Dendritic cell treated with granulocyte-macrophage colony-stimulating factor and Interleukin-4, amounts not matched to agents 40 ng/mL and 50 ng/mL, for 4 days (primary cell): ENCODE data around the gene CFAP92.
"Not testable (repeated sequence)": the region's sequence is repeated elsewhere in the genome, so short reads cannot be mapped to it uniquely, and the experiment has no call there.

Experiments used
- H3K27ac Mint-ChIP-seq: one replicate; pipeline ENCODE4 v1.8.0; 2022; ENCODE audit warnings: mild to moderate bottlenecking, mixed read lengths
- H3K27me3 Mint-ChIP-seq: one replicate; pipeline ENCODE4 v1.8.0; 2022; ENCODE audit warnings: mild to moderate bottlenecking, mixed read lengths
- H3K36me3 Mint-ChIP-seq: one replicate; pipeline ENCODE4 v1.8.0; 2022; ENCODE audit warnings: low read depth, mixed read lengths
- H3K4me1 Mint-ChIP-seq: one replicate; pipeline ENCODE4 v1.8.0; 2022; ENCODE audit warnings: low read depth, mixed read lengths
- H3K4me3 Mint-ChIP-seq: one replicate; pipeline ENCODE4 v1.8.0; 2022; ENCODE audit warnings: mild to moderate bottlenecking, moderate library complexity, mixed read lengths
- H3K9me3 Mint-ChIP-seq: one replicate; pipeline ENCODE4 v1.8.0; 2022; ENCODE audit warnings: mixed read lengths
- intact Hi-C: fragments of 100-400 bp; cut with micrococcal nuclease; formaldehyde crosslinking; loops from one replicate; pipeline ENCODE4 v1.15.0; 2022

CFAP92 gene

DNA sequence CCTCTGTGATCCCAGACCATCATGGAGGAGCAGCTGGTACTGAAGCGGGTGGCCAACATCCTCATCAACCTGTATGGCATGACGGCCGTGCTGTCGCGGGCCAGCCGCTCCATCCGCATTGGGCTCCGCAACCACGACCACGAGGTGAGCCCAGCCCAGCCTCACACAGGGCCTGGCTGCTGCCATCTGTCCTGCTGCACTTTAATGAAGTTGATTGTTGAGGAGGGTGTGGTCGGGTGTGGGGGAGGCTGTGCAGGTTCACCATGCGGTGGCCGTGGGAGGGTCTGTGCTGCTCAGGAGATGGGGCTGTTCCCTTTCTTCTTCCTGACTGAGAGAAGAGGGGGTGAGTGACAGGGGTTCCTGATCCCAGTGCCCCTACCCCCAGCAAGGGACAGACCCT, 83.9 kb downstream of the CFAP92 start:
- Mint-ChIP-seq H3K27ac (no peak overlapping the region), H3K4me1 (no peaks in the 10 kb centered on the region), H3K9me3 (no peaks in the 10 kb centered on the region), H3K27me3 (no peaks in the 10 kb centered on the region), H3K36me3 (peaks cover 100% of the 10 kb centered on the region), H3K4me3 (no peak overlapping the region)
- intact Hi-C loops = no loop called here

DNA sequence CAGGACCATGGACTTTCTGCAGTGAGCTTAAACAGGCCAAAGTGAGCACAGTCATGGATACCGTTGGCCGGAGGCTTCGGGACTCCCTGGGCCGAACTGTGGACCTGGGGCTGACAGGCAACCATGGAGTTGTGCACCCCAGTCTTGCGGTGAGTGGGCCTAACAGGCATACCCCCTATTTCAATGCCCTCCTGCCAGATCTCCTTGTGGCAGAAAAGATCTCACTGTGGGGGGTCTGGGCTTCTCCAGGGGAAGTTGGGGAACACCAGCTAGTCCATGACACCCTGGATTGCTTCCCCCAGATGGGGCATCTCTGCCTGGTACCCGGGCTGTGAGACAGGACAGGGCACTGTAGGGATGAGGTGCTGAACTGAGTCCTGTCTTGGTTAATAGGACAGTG, 84.9 kb downstream of the CFAP92 start:
- H3K27ac Mint-ChIP-seq = no peak overlapping the region
- H3K4me1 Mint-ChIP-seq = no peaks in the 10 kb centered on the region
- intact Hi-C loops = no loop called here
- no peaks in the 10 kb centered on the region for H3K27me3 Mint-ChIP-seq
- H3K36me3 Mint-ChIP-seq = peaks cover 100% of the 10 kb centered on the region
- no peak overlapping the region for H3K4me3 Mint-ChIP-seq
- no peaks in the 10 kb centered on the region for H3K9me3 Mint-ChIP-seq

DNA sequence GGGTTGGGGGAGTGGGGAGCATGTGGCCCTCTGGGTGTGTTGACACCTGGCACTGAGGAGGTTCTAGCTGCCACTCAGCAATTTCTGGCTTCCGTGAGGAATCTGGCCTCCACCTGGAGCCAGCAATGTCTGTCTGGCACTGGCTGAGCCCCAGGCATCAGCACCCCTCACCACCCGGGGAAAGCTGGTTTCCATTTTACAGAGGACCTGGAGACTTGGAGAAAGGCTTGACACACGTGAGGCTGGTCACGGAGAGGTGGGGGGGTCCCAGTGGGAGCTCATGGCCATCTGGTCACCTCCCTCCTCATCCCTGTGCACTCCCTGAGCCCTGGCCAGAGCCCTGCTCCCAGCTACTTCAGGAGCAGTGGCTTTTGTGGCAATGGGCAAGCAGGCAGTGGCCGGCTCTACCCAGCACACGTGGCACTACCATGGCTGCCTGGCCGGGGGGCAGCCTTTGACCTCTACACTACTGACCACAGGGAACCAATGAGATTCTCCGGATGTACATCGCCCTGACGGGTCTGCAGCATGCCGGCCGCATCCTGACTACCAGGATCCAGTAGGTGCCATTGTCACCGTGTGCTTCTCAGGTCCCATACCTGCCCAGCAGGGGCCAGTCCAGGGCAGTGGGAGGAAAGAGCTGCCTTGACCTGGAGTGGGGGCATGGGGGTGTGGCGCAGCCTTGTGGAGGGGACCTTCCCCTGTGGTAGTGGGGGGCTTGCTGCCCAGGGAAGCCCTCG, 86.0 kb downstream of the CFAP92 start:
- intact Hi-C loops = no loop called here
- H3K9me3 Mint-ChIP-seq = no peaks in the 10 kb centered on the region
- peaks cover 100% of the 10 kb centered on the region for H3K36me3 Mint-ChIP-seq
- H3K4me3 Mint-ChIP-seq = no peak overlapping the region
- no peak overlapping the region for H3K27ac Mint-ChIP-seq
- H3K4me1 Mint-ChIP-seq = no peaks in the 10 kb centered on the region
- no peaks in the 10 kb centered on the region for H3K27me3 Mint-ChIP-seq

DNA sequence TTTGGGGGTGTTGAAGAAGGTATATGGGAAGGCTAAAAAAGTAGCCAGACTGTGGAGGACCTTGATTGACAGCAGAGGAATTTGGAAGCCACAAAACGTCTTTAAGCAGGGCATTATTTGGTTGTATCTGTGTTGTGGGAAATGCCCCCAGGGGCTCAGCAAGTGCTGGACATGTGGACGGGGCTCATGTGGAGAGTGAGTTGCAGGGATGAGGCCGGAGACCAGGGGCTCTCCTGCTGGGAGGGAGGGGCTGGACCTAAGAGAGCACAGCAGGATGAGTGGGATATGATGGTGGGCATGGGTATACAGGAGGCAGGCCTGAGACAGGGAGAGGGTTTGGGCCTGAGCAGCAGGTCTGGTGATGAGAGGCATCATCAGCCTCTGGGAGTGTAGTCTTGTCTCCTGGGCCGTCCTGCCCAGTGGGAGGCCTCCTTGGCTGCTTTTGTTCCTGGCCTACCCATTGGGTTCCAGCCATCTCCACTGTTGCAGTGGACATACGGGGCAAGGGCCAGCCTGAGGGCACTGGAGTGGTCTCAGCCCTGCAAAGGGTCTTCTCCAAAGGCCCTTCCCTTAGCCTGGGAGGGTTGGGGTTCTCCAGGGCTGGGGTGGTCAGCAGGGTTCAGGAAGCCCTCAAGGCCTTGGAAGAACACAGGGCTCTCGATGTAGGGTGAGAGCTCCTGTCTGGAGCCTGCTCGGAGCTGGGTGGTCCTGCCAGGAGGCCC, 86.9 kb downstream of the CFAP92 start:
- Mint-ChIP-seq H3K36me3 (peaks cover 100% of the 10 kb centered on the region), H3K27ac (no peak overlapping the region), H3K4me1 (no peaks in the 10 kb centered on the region), H3K27me3 (no peaks in the 10 kb centered on the region), H3K9me3 (no peaks in the 10 kb centered on the region), H3K4me3 (no peak overlapping the region)
- intact Hi-C loops = no loop called here

DNA sequence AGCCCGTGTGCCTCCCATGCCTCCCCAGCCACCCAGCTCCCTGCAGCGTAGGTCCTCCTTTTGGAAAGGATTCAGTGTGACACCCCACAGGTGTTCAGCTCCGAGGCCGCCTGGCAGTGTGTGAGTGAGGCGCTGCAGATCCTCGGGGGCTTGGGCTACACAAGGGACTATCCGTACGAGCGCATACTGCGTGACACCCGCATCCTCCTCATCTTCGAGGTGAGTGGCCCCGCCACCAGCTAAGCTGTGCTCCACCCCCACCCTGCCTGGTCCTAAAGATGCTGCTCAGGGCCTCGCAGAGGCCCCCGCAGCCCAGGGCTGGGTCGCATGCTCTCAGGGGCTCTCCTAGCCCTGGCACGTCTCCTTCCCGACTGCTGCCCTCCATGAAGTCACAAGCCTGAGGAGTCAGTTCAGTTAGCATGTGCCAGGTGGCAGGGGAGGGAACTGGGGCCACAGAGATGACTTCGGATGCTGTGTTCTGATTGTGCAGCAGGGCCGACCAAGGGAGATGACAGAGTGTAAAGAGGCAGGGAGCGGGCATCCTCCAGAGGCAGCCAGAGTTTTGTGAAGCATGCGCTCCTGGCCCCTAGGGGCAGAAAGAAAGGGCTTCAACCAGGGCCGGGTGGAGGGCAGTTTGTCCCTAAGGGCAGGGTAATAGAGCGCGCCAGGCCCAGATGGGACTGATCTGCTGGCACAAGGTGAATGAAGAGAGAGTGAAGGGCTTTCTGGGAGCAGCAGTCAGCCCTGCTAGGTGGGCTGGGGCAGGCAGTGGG, 87.7 kb downstream of the CFAP92 start:
- intact Hi-C loops = no loop called here
- peaks cover 100% of the 10 kb centered on the region for H3K36me3 Mint-ChIP-seq
- H3K4me3 Mint-ChIP-seq = no peak overlapping the region
- no peaks in the 10 kb centered on the region for H3K4me1 Mint-ChIP-seq
- no peaks in the 10 kb centered on the region for H3K27me3 Mint-ChIP-seq
- no peak overlapping the region for H3K27ac Mint-ChIP-seq
- no peaks in the 10 kb centered on the region for H3K9me3 Mint-ChIP-seq

DNA sequence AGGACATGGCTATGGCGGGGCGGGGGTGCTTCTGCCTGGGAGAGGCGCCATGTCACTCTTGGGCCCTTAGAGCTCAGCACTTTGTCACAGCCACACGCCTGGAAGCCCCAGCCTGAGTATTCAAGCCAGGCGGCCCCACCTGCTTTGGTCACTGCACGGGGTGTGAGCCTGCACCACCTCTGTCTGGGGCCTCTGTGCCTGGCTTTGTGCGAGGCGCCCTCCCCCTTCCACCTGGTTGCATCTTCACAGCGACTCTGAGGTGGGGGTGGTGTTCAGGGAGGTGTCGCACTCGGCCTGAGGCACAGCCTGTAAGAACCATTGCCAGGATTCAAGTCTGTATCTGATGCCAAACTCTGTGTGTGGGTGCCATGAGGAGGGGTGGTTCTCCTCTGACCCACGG, 90.4 kb downstream of the CFAP92 start:
- intact Hi-C loops = no loop called here
- Mint-ChIP-seq H3K27me3 (no peaks in the 10 kb centered on the region), H3K9me3 (no peaks in the 10 kb centered on the region), H3K36me3 (peaks cover 100% of the 10 kb centered on the region), H3K4me1 (no peaks in the 10 kb centered on the region), H3K27ac (no peak overlapping the region), H3K4me3 (no peak overlapping the region)

DNA sequence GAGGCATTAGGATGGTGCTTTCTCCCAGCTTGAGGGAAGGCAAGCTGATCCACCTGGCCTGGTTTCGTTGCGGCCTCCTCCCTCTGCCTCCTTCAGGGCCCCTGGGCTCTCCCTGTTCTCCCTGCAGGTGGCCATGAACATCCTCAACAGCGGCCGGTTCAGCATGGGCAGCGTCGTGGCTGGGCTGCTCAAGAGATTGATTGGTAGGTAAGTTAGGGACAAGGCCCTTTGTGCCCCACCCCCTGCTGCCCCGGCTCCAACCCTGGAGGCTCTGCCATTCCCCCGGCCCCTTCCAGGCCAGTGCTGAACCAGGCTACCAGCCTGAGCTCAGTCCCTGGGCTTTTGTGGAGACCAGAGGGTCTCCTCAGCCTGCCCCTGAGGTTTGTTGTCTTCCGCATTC, 91.5 kb downstream of the CFAP92 start:
- intact Hi-C loops = no loop called here
- Mint-ChIP-seq H3K27me3 (no peaks in the 10 kb centered on the region), H3K36me3 (peaks cover 100% of the 10 kb centered on the region), H3K4me1 (no peaks in the 10 kb centered on the region), H3K4me3 (no peak overlapping the region), H3K27ac (no peak overlapping the region), H3K9me3 (no peaks in the 10 kb centered on the region)

DNA sequence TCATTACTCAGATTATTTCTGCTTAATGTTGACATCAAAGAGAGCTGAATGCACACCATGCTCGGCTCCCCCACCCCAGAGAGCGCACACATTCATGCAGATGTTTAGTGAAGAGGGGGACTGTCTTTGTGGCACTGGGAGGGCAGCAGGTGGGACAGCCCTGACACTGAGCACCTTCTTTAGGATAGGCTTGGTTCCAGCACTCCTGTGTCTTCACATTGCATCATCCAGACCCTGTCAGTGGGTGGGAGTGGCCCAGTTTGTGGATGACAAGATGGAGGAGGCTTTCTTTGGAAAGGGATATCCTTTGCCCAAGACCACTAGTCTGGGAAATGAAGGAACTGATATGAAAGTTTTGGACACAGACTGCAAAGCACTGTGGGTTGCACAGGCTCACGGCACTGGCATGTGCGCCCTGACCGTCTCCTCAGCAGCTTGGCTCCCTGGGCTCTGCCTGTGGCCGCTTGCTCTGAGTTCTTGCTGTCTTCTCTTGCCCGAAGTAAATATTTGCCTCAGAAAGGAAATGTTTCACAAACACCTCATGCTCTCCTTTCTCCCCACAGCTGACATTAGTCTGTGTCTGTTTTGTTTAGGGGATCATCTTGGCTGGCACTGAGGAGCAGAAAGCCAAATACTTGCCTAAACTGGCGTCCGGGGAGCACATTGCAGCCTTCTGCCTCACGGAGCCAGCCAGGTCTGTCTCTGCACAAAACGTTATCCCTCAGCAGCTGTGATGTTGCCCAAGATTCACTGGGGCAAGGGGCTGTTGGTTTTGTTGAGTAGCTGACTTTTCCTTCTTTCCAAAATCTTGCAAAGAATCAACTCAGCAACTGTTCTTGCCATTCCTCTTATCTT, 97.8 kb downstream of the CFAP92 start:
- H3K27ac Mint-ChIP-seq = no peak overlapping the region
- no peak overlapping the region for H3K4me3 Mint-ChIP-seq
- no peaks in the 10 kb centered on the region for H3K9me3 Mint-ChIP-seq
- H3K4me1 Mint-ChIP-seq = no peaks in the 10 kb centered on the region
- no peaks in the 10 kb centered on the region for H3K27me3 Mint-ChIP-seq
- intact Hi-C loops = no loop called here
- H3K36me3 Mint-ChIP-seq = peaks cover 96% of the 10 kb centered on the region

DNA sequence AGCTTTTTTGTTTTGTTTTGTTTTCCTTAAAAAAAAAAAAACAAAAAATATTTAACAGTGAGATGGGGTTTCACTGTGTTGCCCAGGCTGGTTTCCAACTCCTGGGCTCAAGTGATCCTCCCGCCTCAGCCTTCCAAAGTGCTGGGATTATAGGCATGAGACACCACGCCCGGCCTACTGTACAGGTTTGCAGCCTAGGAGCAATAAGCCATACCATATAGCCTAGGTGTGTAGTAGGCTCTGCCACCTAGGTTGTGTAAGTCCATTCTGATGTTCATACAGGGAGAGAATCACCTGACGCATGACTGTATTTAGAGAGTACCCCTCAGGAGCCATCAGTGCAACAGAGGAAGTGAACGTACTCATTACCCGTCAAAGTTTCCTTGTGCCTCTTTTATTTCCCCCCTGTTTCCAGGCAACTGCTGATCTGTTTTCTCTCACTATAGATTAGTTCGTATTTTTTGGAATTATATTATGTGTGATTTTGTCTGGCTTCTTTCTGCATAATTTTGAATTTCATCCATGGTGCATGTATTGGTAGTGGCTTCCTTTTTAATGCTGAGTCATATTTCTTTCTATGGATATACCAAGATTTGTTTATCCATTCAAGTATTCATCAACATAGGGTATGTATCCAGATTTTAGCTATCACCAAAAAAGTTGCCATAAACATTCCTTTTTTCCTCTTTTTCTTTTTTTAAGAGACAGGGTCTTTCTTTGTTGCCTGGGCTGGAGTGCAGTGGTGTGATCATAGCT, 104.6 kb downstream of the CFAP92 start:
- Mint-ChIP-seq H3K4me3 (no peak overlapping the region), H3K27me3 (no peaks in the 10 kb centered on the region), H3K36me3 (peaks cover 75% of the 10 kb centered on the region), H3K4me1 (no peaks in the 10 kb centered on the region), H3K9me3 (no peaks in the 10 kb centered on the region), H3K27ac (no peak overlapping the region)
- intact Hi-C loops = no loop called here

DNA sequence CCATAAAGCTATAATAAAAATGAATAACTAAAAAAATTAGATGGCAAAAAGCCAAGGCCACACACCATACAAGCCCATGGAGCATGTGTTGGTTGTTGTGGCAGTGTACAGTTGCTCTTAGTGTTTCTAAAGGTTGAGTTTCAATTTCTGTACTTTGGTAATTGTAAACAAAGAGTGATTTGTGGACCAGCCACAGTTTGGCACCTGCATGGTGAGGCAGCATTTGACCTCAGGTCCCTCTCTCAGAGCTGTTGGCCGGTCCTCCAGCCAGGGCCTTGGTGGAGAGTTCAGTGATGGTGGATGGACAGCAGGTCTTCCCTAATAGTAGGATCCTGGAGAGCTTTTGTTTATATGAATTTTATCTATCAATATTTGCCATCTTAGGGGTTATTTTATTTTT, 108.9 kb downstream of the CFAP92 start:
- peaks cover 38% of the 10 kb centered on the region for H3K4me1 Mint-ChIP-seq
- H3K9me3 Mint-ChIP-seq = no peaks in the 10 kb centered on the region
- H3K27me3 Mint-ChIP-seq = no peaks in the 10 kb centered on the region
- no peak overlapping the region for H3K4me3 Mint-ChIP-seq
- H3K27ac Mint-ChIP-seq = no peak overlapping the region
- peaks cover 74% of the 10 kb centered on the region for H3K36me3 Mint-ChIP-seq
- intact Hi-C loops = no loop called here

DNA sequence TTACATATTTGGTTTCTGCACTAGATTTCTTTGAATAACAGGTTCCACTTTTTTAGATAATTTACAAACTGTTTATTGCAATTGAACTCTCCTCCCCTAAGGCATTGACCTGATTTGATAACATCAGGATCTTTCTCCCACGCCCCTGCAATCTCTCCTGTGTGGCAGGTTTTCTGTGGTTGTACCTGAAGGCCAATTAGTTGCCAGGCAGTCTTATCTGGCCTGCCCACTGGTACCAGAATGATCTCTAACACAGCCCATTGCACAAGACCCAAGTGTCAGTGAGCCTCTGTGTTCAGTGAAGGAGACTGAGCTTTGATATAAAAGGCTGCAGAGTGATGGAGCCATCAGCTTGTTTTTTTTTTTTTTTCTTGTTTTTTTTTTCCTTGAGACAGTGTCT, 111.2 kb downstream of the CFAP92 start:
- peaks cover 55% of the 10 kb centered on the region for H3K4me1 Mint-ChIP-seq
- no peaks in the 10 kb centered on the region for H3K9me3 Mint-ChIP-seq
- peaks cover 68% of the 10 kb centered on the region for H3K36me3 Mint-ChIP-seq
- no peak overlapping the region for H3K27ac Mint-ChIP-seq
- H3K4me3 Mint-ChIP-seq = no peak overlapping the region
- intact Hi-C loops = no loop called here
- H3K27me3 Mint-ChIP-seq = no peaks in the 10 kb centered on the region

DNA sequence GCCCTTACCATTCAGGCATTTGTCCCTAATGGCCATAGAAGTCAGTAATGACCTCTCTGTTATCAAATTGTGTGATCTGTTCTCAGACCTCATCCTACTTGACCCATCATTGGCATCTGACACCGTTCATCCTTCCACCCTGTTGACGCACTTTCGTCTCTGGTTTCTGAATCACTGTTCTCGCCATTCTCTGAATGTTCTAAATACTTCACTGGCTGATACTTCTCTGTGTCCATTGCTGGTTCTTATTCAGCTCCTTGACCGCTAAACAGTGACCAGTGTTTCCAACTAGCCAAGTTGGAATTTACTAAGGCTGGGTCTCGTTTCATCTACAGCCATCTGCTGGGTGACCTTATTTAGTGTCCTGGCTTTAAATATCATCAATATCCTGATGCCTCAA, 112.3 kb downstream of the CFAP92 start:
- Mint-ChIP-seq H3K27ac (peak overlapping the region; percentile 46), H3K36me3 (peaks cover 57% of the 10 kb centered on the region), H3K27me3 (no peaks in the 10 kb centered on the region), H3K9me3 (no peaks in the 10 kb centered on the region), H3K4me1 (peaks cover 58% of the 10 kb centered on the region), H3K4me3 (no peak overlapping the region)
- intact Hi-C loops = no loop called here

DNA sequence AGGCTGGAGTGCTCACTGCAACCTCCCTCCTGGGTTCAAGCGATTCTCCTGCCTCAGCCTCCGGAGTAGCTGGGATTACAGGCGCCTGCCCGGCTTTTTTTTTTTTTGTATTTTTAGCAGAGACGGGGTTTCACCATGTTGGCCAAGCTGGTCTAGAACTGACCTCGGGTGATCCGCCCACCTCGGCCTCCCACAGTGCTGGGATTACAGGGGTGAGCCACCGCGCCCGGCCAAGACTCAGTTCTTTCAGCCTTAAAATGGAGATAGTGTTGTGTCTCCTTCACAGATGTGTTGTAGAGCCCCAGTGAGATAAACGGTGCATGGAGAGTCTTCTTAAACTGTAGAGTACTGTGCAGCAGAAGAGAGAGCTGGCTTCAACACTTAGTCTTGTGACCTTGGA, 113.4 kb downstream of the CFAP92 start:
- H3K9me3 Mint-ChIP-seq, H3K27me3 Mint-ChIP-seq, intact Hi-C loops: not testable (repeated sequence)
- Mint-ChIP-seq H3K27ac (peak overlapping the region; percentile 97), H3K4me3 (peak overlapping the region; percentile 93), H3K36me3 (peaks cover 50% of the 10 kb centered on the region), H3K4me1 (peaks cover 65% of the 10 kb centered on the region)
